Measurements from ENCODE around the gene HPDL. TPM values are rescaled to one million over a fixed set of nuclear protein-coding genes. Genes with fewer than 3 reads are reported as not detected.
A peak's percentile ranks its signal among the peaks of the same experiment; 100 is the strongest.

Gene HPDL
- total and polyA plus RNA-seq, 10 of the 15 experiments (the other 5 are each of a cell fraction or from before 2014, with no cell fraction given), result 1.3 to 75.5 (median 31.8) TPM

- TF ChIP-seq, protein P1, sequence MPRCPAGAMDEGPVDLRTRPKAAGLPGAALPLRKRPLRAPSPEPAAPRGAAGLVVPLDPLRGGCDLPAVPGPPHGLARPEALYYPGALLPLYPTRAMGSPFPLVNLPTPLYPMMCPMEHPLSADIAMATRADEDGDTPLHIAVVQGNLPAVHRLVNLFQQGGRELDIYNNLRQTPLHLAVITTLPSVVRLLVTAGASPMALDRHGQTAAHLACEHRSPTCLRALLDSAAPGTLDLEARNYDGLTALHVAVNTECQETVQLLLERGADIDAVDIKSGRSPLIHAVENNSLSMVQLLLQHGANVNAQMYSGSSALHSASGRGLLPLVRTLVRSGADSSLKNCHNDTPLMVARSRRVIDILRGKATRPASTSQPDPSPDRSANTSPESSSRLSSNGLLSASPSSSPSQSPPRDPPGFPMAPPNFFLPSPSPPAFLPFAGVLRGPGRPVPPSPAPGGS (IDR thresholded peaks at IDR 0.05; ENCODE audit: borderline replicate concordance, insufficient read depth, low read depth, low read length, poor library complexity, severe bottlenecking), result no peak
- TF ChIP-seq MXI1 (IDR thresholded peaks at IDR 0.05; ENCODE audit: low read depth, low read length), result peak; percentile 81
- no peak for TF ChIP-seq TCF12 (IDR thresholded peaks at IDR 0.05; ENCODE audit: low read depth, low read length)
- TF ChIP-seq TCF3 (IDR thresholded peaks at IDR 0.05; ENCODE audit: borderline replicate concordance, insufficient read depth, low read depth, low read length), result peak; percentile 56; the same call in 1 of the 2 replicates
- TF ChIP-seq CREM (IDR thresholded peaks at IDR 0.05; ENCODE audit: low read depth), result peak; percentile 77; the same call in 1 of the 2 replicates
- TF ChIP-seq CREB1 (IDR thresholded peaks at IDR 0.05; ENCODE audit: low read depth), result peak; percentile 74
- peak; percentile 91 for TF ChIP-seq SMARCA5 (IDR thresholded peaks at IDR 0.05)
- TF ChIP-seq, protein P2, sequence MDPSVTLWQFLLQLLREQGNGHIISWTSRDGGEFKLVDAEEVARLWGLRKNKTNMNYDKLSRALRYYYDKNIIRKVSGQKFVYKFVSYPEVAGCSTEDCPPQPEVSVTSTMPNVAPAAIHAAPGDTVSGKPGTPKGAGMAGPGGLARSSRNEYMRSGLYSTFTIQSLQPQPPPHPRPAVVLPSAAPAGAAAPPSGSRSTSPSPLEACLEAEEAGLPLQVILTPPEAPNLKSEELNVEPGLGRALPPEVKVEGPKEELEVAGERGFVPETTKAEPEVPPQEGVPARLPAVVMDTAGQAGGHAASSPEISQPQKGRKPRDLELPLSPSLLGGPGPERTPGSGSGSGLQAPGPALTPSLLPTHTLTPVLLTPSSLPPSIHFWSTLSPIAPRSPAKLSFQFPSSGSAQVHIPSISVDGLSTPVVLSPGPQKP (IDR thresholded peaks at IDR 0.05; ENCODE audit: low read depth, low read length), result no peak
- no peak for TF ChIP-seq CHD4 (IDR thresholded peaks at IDR 0.05)
- TF ChIP-seq IKZF2 (IDR thresholded peaks at IDR 0.05), result peak in 1 of 2 experiments; percentile 54; a peak in 1 of 4 replicates
- 0 out of 2 replicates have a peak, but pooled peaks have one; percentile 22 for TF ChIP-seq TARDBP (IDR thresholded peaks at IDR 0.05; ENCODE audit: borderline replicate concordance)
- TF ChIP-seq MEF2B (IDR thresholded peaks at IDR 0.05; ENCODE audit: partially characterized antibody, poor library complexity, severe bottlenecking), result peak; percentile 26
- 0 out of 2 replicates have a peak, but pooled peaks have one; percentile 27 for TF ChIP-seq IRF4 (IDR thresholded peaks at IDR 0.05; ENCODE audit: low read depth, low read length)
- no peak for TF ChIP-seq JUND (IDR thresholded peaks at IDR 0.05; ENCODE audit: low read depth, low read length)
- TF ChIP-seq SIN3A (IDR thresholded peaks at IDR 0.05; ENCODE audit: low read depth, low read length), result peak; percentile 47; the same call in 1 of the 2 replicates
- TF ChIP-seq, protein P3, sequence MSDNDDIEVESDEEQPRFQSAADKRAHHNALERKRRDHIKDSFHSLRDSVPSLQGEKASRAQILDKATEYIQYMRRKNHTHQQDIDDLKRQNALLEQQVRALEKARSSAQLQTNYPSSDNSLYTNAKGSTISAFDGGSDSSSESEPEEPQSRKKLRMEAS (IDR thresholded peaks at IDR 0.05; ENCODE audit: low read depth, low read length), result peak; percentile 20
- TF ChIP-seq REST (IDR thresholded peaks at IDR 0.05; ENCODE audit: low read depth, low read length), result 0 out of 2 replicates have a peak, but pooled peaks have one; percentile 8
- TF ChIP-seq SP1 (IDR thresholded peaks at IDR 0.05; ENCODE audit: low read depth, low read length), result peak; percentile 13
- TF ChIP-seq ASH2L (IDR thresholded peaks at IDR 0.05; ENCODE audit: borderline replicate concordance, low read depth), result peak; percentile 31; the same call in 1 of the 2 replicates
- peak; percentile 72 for TF ChIP-seq SMAD1 (IDR thresholded peaks at IDR 0.05; ENCODE audit: low read depth, partially characterized antibody)
- no peak for TF ChIP-seq SPI1 (IDR thresholded peaks at IDR 0.05; ENCODE audit: borderline replicate concordance, insufficient read depth, low read depth, low read length)
- TF ChIP-seq POU2F2 (IDR thresholded peaks at IDR 0.05; ENCODE audit: borderline replicate concordance, low read depth, low read length), result peak; percentile 52; the same call in 2 of the 3 replicates
- TF ChIP-seq NR2C1 (IDR thresholded peaks at IDR 0.05), result peak; percentile 71
- no peak for TF ChIP-seq CBX5 (IDR thresholded peaks at IDR 0.05; ENCODE audit: low read depth)
- no peak for TF ChIP-seq SMC3 (IDR thresholded peaks at IDR 0.05; ENCODE audit: borderline replicate concordance, low read length)
Measured at GRCh38 chr1:45339789-45340558, 13.3 kb downstream of the HPDL start, which contains the start of the genes MUTYH and TOE1 (continued).
